ENCODE measurements around the gene IL3.

IL3 gene

DNA sequence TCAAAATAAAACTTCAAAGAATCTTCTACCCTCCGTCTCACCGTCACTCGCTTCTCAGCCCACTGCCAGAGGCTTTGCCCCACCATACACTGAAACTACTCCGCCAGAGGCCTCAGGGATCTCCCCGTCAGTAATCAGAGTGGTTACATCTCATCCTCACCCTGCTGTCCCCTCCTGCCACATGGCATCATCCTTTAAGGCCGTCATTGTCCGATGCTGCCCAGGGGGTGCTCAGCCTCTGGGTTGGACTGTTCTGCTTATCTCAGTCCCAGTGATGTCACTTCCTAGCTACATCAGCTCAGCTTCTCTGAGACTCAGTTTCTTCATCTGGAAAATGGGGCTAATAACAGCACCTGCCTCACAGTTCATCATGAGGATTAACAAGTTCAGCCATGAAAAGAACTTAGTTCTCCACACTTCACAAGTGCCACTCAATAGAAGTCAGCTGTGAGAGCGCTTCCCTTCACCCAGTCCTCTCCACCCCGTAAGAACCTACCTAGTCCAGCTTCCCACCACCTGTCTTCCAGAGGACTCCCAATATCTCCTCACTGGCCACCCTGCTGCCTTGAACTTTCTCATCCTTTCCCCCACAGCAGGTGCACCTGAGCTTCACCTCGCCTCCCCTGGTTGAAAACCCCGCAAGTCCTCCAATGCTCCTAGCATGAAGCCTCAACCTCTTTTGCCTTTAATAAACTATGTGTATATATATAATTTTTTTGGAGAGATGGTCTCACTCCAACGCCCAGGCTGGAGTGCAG lies 2.8 kb upstream of the IL3 start:
- DNase-seq = no peak

DNA sequence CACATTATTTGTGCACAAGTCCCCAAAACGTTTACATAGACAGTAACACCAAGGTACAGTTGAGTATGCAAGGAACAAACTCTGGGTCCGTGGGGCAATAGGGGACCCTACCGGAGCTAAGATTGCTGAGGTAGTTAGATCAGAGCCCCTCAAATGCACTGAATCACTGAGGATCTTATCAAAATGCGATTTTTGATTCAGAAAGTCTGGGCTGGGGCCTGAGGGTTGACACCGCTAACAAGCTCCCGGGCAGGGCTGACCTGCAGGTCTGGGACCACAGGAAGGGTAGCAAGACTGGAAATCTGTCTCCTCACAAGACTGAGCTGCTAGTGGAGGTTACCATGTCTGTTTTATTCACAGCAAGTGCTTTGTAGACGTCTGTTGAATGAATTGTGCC lies 1.8 kb upstream of the IL3 start:
- DNase-seq = no peak

DNA sequence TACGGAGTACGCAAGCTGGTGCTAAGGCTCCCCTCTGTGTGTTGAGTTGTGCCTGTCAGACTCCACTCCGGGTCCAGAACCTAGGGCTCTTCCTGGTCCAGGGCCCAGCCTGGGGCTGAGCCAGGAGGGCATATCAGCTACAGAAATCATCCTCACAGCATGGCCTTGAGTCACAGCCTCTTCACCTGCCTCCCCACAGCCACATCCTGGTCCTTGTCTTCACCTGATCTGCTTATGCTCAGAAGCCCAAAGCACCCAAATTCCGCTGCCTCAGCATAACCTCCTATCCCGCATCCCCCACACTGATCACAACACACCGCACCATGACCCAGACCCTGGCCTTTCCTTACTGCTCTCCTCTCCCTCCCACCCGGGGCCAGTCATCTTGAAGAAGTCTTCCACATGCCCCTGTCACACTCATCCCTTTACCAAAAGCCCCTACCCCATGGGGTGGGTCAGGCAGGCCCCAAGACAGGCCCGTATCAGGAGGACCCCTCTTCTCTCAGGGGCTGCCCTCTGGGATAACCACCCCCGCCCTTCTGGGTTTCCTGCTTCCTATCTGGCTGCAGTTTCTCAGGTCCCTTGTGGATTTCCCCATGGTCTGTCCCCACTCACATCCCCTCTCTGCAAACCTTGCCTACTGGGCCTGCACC lies 1.3 kb upstream of the IL3 start:
- DNase-seq = no peak

DNA sequence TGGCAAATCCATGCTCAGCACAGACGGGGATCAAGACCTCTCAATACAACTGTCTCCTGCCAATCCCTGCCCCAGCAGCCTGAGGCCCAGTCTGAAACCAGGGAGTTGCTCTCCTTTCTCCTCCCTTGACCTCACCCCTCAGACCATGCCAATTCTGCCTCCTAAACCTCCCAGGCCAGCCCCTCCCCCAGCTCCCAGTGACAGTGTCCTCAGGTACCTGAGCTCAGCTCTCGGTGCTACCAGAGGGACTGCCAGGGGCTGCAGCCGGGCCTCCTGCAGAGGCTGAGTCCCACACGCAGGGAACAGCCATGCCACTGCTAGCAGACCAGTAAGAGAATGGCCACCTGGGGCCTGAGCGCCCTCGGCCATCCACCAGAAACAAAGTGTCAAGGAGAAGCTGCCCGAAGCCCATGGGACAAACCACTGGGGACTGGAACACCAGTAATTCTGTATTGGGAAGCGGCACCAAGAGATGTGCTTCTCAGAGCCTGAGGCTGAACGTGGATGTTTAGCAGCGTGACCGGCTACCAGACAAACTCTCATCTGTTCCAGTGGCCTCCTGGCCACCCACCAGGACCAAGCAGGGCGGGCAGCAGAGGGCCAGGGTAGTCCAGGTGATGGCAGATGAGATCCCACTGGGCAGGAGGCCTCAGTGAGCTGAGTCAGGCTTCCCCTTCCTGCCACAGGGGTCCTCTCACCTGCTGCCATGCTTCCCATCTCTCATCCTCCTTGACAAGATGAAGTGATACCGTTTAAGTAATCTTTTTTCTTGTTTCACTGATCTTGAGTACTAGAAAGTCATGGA lies 557 bp upstream of the IL3 start:
- DNase-seq = no peak

DNA sequence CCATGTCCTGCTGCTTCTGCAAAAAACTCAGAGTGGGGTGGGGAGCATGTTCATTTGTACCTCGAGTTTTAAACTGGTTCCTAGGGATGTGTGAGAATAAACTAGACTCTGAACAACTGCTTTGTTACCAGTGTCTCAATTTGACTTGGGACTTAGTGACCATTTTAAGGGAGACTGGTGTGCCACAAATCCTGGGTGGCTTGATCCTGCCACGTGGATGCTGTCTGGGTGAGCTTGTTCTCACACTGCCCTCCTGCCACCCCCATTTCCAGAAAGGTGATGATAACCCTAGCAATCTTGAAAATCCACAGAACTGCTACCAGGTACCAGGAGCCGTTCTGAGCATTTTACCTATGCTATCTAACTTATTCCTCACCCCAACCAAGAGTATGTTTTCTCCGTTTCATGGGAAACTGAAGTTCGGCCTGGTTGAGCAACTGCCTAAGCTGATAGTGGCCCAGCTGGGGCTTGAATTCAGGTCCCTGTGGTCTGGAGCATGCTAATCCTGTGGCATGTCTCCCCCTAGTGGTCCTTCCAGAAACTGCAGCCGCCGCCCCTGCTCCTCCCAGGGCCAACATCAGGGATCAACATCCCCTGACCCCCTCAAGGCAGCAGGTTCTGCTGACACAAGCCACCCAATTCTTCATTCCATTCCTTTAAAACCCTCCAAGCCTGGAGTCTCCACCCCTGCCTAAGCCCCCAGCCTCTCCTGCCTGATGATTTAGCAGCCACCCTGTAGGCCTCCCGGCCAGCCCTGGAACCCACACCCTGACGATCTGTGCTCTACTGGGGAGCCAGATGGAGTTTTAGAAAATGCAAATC lies 2.8 kb downstream of the IL3 start:
- DNase-seq = no peak

DNA sequence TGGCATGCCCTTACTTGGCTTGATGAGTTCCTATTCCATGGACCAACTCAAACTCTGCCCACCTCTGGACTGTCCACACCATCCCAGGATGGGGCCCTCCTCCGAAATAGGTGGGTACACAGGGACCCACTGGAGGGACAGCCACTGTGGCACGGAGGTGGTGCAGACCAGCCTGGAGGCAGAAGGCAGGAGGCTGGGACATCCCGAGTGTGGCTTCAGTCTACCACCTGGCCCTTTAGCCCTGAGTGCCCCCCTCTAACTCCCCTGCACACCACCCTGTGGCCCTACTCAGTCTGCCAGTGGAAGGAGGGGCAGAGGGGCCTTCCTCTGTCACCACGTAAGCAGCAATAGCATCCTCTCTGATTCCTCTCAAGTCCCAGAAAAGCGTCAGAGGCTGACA lies 3.7 kb downstream of the IL3 start:
- no peak for DNase-seq

DNA sequence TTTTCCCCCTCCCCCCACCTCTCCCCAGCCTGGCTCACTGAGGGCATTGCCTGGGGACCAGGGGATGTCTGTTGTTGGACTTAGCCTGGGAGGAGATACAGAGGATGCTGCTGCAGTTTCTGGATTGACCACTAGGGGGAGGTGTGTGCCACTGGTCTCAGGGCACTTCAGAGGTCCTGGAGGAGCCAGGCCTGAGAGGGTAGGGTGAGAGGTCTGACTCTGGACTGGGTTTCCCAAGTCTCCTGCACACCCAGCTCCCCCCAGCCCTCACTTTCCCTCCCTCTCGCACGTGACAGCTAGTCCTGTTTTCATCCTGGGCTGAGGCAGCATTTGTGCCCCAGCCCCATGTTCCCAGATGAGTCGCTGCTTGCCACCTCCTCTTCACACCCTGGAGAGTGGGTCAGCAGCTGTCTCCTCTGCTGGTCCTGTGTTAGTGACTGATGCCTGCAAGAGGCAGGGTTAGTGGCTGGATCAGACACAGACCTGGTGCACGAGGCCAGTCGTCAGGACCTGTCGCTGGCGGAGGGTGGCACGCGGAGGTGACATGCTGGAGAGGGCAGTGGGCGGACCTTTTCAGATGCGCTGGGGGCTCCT lies 4.4 kb downstream of the IL3 start:
- DNase-seq = no peak

DNA sequence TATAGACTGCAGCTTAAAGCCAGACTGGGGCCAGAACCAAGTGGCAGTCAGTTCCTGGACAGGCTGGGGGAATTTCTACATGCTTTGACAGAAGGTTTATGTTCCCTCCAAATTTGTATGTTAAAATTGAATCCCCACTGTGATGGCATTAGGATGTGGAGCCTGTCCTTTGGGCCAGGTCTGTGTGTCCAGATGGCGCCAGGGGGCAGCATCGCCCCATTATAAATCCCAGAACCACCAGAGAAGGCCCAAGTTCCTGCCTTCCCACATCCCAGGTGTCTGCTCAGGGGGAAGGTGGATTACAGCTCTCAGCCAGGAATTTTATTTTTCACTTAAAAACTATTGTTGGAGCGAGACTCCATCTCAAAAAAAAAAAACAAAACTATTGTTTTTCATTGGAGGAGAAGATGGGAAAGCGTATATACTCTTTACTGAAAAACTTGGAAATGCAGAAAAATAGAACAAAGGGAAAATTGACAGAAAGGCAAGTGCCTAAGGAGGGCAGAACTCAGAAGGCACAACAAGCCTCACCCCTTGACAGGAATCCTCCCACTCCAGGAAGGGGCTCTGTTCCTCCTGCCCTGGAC lies 5.0 kb downstream of the IL3 start:
- no peak for DNase-seq

DNA sequence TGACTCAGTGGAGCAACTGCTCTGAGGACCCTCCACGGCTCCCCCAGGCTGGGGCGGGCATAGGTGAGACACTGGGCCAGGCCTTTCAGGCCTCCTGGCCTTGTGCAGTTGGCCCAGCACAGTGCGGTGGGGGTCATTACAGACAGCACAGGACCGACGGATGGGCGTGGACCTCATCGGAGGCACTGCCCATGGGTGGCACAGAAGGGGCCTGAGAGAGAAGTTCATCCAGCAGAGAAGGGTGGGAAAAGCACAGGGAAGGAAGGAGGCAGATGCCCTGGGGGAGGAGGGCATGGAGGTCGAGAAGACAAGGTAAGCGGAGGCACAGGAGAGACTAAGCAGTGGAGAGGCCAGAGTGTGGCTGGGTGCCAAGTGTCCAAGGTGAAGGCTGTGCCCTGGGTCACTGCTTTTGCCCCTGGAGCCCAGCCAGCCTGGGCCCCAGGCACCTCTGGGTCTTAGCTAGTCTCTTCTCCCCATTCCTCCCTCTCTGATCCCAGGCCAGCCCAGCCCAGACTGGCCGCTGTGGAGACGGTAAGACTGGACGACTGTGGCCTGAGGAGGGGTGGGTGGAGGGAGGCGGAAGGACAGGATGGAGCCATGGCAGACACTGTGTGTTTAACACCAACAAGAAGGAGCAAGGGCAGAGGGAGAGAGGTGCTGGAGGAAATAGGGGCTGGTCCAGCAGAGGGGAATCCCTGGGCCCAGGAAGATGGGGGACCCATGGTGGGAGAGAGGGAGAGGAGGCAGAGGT lies 5.7 kb downstream of the IL3 start:
- no peak for DNase-seq

DNA sequence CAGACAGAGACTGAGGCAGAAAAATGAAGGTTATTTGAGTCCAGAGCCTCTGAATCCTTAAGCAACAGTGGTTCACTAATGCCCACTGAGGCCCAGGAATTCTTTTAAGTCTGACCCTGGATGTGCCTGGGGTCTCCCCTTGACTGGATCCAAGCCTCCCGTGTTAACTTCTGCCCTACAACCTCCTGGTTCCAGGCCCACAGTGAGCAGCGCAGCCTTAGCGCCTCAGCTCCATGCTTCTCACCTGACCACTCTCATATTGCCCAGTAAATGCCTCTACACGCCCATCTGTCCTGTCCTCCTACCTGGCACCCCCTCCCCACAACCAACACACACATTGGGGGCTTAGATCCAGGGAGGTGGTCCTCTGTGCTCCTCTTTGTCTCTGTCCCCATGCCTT lies 6.4 kb downstream of the IL3 start:
- DNase-seq = no peak

DNA sequence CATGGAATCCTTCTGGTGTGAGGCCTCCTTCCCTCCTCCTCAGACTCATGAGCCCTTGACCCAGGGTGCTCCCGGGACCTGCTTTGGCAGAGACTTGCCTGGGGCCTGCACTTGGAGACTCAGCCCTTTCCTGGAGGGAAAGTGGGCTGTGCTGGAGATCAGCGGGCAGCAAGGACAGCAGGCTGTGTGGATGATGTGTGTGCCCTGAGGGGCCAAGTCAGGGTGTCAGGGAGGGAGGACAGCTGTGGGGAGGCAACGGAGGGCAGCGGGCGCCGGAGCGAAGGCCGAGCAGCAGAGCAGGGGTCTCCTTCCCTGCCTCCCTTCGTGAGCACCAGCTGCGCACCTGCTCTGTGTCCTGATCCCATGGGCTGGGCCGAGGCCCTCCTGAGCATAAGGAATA lies 7.0 kb downstream of the IL3 start:
- DNase-seq = no peak

DNA sequence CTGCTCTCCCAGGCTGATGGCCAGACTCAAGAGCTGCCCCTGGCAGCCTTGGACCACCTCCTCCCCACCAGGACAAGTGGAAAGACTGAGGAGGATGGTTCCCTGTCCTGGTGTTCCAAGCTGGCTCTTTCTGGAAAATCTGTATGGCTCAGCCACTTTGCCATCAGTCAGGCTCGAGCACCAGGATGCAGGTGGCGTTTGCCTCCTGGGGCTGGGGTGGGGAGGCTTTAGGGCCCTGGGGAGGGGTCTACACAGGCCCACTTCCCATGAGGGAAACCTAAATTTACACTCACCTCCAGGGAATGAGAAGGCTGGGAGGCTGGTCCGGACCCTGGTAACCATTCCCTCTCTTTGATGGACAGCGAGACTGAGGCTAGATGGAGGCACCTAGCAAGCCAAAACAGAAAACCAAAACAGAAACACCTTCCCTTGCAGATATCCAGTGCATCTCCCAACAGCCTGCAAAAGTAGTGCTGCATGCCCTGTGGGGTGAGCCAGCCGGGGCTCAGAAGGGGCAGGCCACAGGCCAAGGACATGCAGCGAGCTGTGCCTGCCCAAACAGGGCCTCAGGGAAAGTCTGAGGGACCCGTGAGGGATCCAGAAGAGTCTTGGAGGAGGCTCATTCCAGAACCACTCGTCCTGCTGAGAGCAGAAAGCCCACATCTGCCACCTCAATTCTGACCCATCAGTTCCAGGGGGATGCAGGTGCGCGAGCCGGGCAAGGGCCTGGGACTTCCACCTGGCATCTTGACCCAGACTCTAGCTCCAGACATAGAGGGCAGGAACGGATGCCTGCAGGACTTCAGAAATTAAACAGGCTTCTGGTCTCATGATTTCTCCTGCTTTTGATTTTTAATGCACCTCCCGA lies 7.7 kb downstream of the IL3 start:
- DNase-seq = no peak

DNA sequence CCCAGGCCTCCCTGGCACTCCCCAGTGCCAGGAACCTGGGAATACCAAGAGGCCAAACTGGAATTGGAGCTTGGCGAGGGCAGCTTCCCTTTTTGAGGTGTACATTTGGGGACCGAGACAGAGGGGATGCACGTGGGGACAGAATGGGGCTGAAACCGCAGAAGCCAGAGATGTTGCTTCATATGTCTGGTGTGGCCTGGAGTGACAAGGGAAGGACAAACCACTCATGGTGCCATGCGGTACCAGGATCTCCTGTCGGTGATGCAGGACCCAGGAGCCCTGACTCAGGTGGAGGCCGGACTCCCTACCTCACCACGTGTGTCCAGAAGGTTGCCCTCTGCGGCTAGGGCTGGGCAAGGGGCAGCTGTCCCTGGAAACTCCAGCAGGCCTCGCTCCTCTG lies 9.1 kb downstream of the IL3 start:
- no peak for DNase-seq

DNA sequence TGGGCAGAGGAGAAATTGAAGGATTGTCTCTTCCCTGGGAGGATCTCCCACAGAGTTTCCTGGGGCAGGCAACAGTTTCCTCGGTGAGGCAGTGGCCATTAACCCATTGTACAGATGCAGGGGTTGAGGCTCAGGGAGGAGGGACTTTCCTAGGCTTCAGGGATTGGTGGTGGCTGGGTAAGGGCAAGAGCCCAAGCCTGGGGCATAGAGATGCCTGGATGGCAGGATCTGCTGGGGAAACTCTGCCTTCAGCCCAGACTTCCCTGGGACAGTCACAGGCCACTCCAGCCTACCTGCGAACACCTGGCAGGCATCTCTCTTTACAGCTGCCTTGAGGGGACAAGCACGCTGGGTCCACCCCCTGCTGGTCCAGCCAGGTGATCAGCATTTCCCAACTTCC lies 9.5 kb downstream of the IL3 start:
- DNase-seq = no peak

DNA sequence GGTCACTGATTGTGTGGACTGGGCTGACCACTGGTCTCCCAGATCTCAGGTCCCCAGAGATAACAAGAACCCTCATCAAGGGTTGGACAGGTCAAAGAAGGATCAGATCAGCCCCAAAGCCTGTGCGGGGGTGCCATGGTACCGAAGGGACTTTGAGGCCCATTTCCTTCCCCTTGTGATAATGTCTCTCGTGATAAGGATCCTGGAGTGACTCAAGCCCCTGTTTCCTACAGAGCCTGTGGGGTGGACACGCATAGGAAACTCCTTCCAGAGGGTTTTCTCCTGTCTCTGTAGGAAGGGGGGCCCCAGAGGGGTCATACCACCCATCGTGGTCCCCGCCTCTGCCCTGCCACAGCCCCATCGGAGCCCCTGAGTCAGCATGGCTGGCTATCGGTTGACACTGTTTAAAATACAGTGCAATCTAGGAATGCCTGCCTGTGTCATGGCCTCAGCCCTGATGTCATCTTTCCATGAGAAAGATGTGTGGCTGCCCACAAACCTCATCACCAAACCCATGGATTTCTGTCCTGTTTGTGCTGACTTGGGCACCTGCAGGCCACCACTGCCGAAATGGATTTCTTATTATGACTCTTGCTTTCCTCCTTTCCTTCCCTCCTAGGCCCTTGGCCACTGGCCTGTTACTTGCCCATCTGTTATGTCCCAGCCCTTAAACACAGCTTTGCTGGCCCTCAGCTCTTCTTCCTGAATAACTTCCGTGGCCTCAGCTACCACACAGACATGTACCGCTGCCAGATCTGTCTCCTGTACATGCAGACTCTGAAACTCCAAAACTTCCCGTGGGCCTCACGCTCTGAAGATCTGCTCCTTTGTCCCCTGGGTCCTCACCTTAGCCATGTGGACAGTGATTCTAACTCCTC lies 10.2 kb downstream of the IL3 start:
- no peak for DNase-seq

DNA sequence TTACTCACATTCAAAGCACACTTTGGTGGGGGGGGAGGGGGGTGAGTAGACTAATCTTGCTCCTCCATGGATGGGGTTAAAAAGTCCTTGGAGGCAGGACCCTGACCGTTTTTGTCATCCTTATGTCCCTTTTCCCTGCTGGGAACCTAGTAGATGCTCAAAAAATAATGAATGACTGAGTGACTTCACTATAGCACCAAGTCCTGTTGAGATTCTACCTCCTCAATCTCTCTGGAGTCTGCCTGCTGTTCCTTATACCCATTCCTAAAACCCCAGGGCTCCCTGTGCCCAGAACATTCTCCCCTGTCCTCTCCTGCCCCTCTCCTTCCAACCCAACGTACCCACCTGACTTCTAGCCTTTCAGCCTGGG lies 10.9 kb downstream of the IL3 start:
- no peak for DNase-seq

DNA sequence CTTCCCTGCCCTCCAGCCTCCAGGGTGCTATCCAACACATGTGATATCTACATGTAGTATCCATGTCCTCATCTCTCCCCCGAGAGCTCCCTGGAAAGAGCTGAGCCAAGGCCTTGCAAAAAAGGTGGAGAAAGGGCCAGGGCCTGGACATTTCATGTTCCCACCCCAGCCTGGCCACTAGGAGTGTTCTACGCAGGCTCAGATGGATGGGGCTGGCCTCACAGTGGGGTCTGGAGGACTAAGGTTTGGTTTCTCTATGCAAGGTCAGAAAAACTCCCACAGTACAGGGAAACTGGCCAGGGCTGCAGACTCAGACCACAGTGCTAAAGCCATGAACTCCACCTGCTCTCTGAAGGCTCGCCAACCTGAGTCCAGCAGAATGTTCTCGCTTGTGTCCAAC lies 11.6 kb downstream of the IL3 start:
- no peak for DNase-seq

DNA sequence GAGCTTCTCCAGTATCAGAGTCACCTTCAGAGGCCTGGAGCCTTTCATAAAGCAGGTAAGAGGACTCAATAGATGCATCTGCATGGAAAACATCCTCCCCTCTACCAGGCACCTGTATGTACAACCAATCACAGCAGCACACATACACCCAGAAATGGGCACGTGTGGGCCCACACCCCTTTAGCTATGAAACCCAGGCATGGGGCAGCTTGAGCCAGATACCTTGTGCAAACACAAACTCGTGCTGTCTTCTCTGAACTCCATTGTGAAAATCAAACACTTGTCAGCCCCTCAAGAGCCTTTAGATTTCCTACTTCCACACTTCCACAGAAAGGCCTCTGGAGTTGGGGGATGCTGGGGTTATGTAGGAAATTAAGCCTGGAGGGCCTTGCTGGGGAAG lies 12.1 kb downstream of the IL3 start:
- no peak for DNase-seq

DNA sequence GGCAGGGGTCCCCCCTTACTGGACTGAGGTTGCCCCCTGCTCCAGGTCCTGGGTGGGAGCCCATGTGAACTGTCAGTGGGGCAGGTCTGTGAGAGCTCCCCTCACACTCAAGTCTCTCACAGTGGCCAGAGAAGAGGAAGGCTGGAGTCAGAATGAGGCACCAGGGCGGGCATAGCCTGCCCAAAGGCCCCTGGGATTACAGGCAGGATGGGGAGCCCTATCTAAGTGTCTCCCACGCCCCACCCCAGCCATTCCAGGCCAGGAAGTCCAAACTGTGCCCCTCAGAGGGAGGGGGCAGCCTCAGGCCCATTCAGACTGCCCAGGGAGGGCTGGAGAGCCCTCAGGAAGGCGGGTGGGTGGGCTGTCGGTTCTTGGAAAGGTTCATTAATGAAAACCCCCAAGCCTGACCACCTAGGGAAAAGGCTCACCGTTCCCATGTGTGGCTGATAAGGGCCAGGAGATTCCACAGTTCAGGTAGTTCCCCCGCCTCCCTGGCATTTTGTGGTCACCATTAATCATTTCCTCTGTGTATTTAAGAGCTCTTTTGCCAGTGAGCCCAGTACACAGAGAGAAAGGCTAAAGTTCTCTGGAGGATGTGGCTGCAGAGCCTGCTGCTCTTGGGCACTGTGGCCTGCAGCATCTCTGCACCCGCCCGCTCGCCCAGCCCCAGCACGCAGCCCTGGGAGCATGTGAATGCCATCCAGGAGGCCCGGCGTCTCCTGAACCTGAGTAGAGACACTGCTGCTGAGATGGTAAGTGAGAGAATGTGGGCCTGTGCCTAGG lies 13.0 kb downstream of the IL3 start, which contains the start of gene CSF2:
CSF2 (plus strand) TSS at position 559 of the 783 bp plus-strand sequence; CDS start at position 594, 35 bp downstream.
- DNase-seq = no peak

Data from NCI-H1048 (cell line).